ENCODE results near the gene DDX41. TPM values are rescaled to one million over a fixed set of nuclear protein-coding genes. Genes with fewer than 3 reads are reported as not detected.

DDX41 gene
- total and polyA plus RNA-seq, 8 donors: 24.3 to 88.1 (median 42.7) TPM

DNA sequence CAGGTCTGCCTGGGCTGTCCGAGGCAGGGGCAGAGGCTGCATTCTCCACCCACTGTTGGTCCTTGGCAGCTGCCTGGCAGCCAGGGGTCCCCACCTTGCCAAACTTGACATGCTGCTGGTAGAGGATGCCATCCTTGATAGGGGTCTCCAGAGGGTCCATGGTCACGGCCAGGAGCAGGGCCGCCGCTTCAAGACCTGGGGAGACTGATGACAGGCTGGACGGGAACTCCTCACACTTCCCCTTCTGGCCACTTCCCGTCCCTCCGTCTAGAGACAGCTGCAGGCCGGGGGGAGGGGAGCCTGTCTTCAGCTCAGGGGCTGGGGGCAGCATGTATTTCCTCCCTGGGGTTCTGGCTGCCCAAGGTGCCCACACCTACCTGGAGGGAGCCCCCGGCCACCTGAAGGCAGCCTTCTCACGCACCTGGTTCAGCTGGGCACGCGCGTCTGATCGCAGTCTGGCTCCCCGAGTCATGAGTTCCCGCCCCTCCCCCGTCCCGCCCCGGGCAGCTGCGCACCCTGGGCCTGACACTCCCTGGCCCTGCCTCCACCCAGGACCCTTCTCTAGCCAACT lies 7.3 kb downstream of the DDX41 start, which contains the start of gene DOK3:
Gene DOK3 (minus strand): TSS at position 446 of the 571 bp plus-strand sequence. CDS start 286 bp downstream, at position 160.
- TF ChIP-seq, protein P1, sequence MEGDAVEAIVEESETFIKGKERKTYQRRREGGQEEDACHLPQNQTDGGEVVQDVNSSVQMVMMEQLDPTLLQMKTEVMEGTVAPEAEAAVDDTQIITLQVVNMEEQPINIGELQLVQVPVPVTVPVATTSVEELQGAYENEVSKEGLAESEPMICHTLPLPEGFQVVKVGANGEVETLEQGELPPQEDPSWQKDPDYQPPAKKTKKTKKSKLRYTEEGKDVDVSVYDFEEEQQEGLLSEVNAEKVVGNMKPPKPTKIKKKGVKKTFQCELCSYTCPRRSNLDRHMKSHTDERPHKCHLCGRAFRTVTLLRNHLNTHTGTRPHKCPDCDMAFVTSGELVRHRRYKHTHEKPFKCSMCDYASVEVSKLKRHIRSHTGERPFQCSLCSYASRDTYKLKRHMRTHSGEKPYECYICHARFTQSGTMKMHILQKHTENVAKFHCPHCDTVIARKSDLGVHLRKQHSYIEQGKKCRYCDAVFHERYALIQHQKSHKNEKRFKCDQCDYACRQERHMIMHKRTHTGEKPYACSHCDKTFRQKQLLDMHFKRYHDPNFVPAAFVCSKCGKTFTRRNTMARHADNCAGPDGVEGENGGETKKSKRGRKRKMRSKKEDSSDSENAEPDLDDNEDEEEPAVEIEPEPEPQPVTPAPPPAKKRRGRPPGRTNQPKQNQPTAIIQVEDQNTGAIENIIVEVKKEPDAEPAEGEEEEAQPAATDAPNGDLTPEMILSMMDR (IDR thresholded peaks at IDR 0.05): no peak
- H3K4me3 ChIP-seq: peak within 1 kb of the TSS in 2 of 4 donors; percentile 1 to 40
- peaks cover 0 to 20% (median 16%) of the 10 kb centered on the region in 3 donors for H3K36me3 ChIP-seq
- peak; percentile 33 to 73 (median 52) for ATAC-seq
- H3K27ac ChIP-seq: peak within 1 kb of the TSS in 2 of 4 donors; percentile 25 to 40
- peak in 2 of 6 donors; percentile 42 to 65 for DNase-seq
- no peaks in the 10 kb centered on the region for H3K4me1 ChIP-seq
- 20 to 31% methylated on average over 13 to 20 of the region's 20 CpGs for WGBS, 2 donors
- FAIRE-seq: no peak
- intact Hi-C loops (cut with DNase I): no loop called here
- no peaks in the 10 kb centered on the region for H3K27me3 ChIP-seq
- no peaks in the 10 kb centered on the region for H3K9me3 ChIP-seq

DNA sequence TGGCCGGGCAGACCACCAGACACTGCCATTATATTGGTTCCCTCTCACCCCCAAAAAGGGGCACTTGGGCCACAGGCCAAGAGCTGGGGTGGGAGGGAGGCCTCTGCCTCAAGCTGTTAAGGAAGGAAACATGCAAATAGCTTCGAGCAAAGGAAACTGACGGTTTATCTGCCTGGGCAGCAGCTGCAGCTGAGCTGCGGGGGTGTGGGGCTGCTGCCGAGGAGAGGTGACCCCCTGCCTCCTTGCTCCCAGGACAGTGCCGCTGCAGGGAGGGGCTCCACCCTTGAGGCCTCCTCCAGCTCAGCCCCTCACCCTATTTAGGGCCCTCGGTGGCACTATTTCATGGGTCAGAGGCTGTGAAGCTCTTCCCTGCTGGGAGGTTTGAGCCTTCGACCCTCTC lies 7.9 kb downstream of the DDX41 start:
- Histone ChIP-seq H3K4me3 (peak overlapping the region in 2 of 4 donors; percentile 1 to 40), H3K9me3 (no peaks in the 10 kb centered on the region), H3K27ac (peak overlapping the region in 2 of 4 donors; percentile 25 to 40), H3K36me3 (peaks cover 0 to 20% (median 16%) of the 10 kb centered on the region in 3 donors), H3K4me1 (no peaks in the 10 kb centered on the region), H3K27me3 (no peaks in the 10 kb centered on the region)
- TF ChIP-seq, protein P1 (IDR thresholded peaks at IDR 0.05): no peak
- FAIRE-seq (no peak), DNase-seq (peak in 1 of 6 donors; percentile 54), ATAC-seq (peak in 1 of 4 donors; percentile 14)
- intact Hi-C loops (cut with DNase I): no loop called here
- WGBS, 2 donors: 59 to 74% methylated on average over 8 of the region's 8 CpGs

DNA sequence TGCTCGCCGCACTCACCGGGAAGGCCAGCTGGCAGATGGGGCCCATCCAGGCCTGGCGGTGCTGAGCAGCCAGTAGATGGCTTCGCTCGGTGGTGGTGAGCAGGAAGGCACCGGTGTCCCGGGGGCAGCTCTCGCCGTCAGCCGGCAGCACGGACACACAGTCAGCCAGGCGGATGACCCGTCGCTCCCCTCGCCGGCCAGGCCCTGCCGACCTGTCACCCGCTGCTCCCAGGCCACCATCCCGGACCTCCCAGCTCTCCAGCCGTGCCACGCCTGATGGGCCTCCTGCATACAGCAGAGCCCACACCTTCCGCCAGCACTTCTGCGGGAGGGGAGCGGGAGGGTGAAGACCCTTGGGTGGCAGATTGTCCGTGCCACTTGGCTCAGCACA lies 8.5 kb downstream of the DDX41 start:
- no peaks in the 10 kb centered on the region for H3K4me1 ChIP-seq
- H3K9me3 ChIP-seq: no peaks in the 10 kb centered on the region
- DNase-seq (peak in 2 of 6 donors; percentile 25 to 74), ATAC-seq (no peak), FAIRE-seq (no peak)
- TF ChIP-seq, protein P1 (IDR thresholded peaks at IDR 0.05): no peak
- H3K4me3 ChIP-seq: peak overlapping the region in 1 of 4 donors; percentile 40
- intact Hi-C loops (cut with DNase I): no loop called here
- peak overlapping the region in 1 of 4 donors; percentile 25 for H3K27ac ChIP-seq
- no peaks in the 10 kb centered on the region for H3K27me3 ChIP-seq
- peaks cover 0 to 18% (median 12%) of the 10 kb centered on the region in 3 donors for H3K36me3 ChIP-seq
- 92 to 94% methylated on average over 19 to 26 of the region's 26 CpGs for WGBS, 2 donors

DNA sequence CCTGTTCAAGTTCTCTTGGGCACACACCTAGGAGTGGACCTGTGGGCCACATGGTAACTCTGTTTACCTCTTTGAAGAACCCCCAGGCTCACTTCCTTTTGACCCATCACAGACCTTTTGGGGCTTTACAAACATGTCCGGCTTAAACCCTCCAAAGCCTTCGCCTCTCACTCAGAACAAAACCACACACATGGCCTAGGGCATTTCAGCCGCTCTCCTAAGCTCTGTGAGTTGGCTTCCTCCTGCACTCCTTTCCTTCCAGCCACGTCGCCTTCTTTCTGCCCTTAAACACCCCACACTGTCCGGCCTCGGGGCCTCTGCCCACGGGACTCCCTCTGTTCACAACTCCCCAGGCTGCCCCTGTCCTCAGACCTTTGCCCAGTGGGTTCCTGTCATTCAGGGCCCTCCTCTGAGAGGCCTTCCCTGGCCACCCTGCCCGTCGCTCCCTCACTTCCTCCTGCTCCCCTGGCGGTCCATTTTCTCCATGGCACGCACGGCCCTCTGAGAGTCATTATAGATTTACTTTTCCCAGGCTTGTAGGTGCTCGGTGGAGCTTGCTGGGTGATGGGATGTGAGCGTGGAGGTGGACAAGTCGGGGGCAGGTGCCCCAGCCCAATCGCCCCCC lies 9.1 kb downstream of the DDX41 start:
- ATAC-seq: peak in 1 of 4 donors; percentile 7
- WGBS, 2 donors: 91 to 92% methylated on average over 17 of the region's 17 CpGs

More for the DNA sequence above, 9.1 kb downstream of the DDX41 start:
- Histone ChIP-seq H3K9me3 (no peaks in the 10 kb centered on the region), H3K27me3 (no peaks in the 10 kb centered on the region), H3K27ac (no peak overlapping the region), H3K4me3 (peak overlapping the region in 1 of 4 donors; percentile 40), H3K4me1 (no peaks in the 10 kb centered on the region), H3K36me3 (peaks cover 0 to 13% (median 9%) of the 10 kb centered on the region in 3 donors)
- TF ChIP-seq, protein P1 (IDR thresholded peaks at IDR 0.05): no peak
- intact Hi-C loops (cut with DNase I): no loop called here
- FAIRE-seq (no peak), DNase-seq (peak in 1 of 6 donors; percentile 7)

All from pancreas (tissue), 10 donors.